Peyer's patch (tissue), 4 donors: ENCODE data around the gene GPC5.

Experiments
- CTCF ChIP-seq, 6 experiments: fragments of 450-650 bp in 4 of 6; fragments of 200-600 bp in 2 of 6; sonication (generic) in 1 of 6; IDR thresholded peaks; one replicate each; pipeline ENCODE4 v1.5.1; 2017 to 2019; ENCODE audit warnings: antibody characterized with exemption in 6 of 6, mild to moderate bottlenecking in 3 of 6, moderate library complexity in 1 of 6
- POLR2A ChIP-seq, 2 donors: fragments of 450-650 bp; IDR thresholded peaks; one replicate each; pipeline ENCODE4 v1.5.1; 2017; ENCODE audit warnings: antibody characterized with exemption in 2 of 2, mild to moderate bottlenecking in 2 of 2, moderate library complexity in 2 of 2

- TF ChIP-seq CTCF (IDR thresholded peaks at IDR 0.05) (no peak), POLR2A (IDR thresholded peaks at IDR 0.05) (no peak)
These were observed 328.2 kb downstream of the GPC5 start for GRCh38 chr13:91726671-91727070.
